SK-N-MC (cell line): ENCODE results near the gene MXRA8.

Experiments used
- EZH2 ChIP-seq: fragments of 200-600 bp; sonication (generic); IDR thresholded peaks from one replicate; pipeline ENCODE4 v1.6.1; 2017; ENCODE audit warnings: antibody characterized with exemption
- FOXP2 ChIP-seq: optimal IDR thresholded peaks from 2 replicates; pipeline ENCODE3; 2011; ENCODE audit warnings: mild to moderate bottlenecking, moderate library complexity; ENCODE audit not compliant: insufficient read depth; ENCODE audit errors: extremely low read length, control extremely low read depth
- POLR2AphosphoS5 ChIP-seq: IDR thresholded peaks from 2 replicates; pipeline ENCODE4 v1.6.1; 2012; ENCODE audit warnings: mild to moderate bottlenecking, low read depth, low read length, borderline replicate concordance

GRCh38 chr1:1322952-1323351 lies 35.4 kb downstream of the MXRA8 start:
- TF ChIP-seq POLR2AphosphoS5 (no peak), EZH2 (no peak), FOXP2 (no peak)
